ENCODE measurements around the gene TEAD1. TPM values are rescaled to one million over a fixed set of nuclear protein-coding genes. Genes with fewer than 3 reads are reported as not detected.

TEAD1 gene
- total and polyA plus RNA-seq, 2 donors (not counting 3 experiments of a cell fraction or from before 2014, with no cell fraction given): 15.3 to 49.0 TPM

GRCh38 chr11:12640355-12640754 is 33.9 kb upstream of the TEAD1 start:
- Histone ChIP-seq H3K4me1 (ENCODE audit: control insufficient read depth, extremely low read depth, insufficient read depth, low read length) (peaks cover 2% of the 10 kb centered on the region), H3K9me3 (replicated peaks; ENCODE audit: control insufficient read depth, insufficient read depth, low read length) (no peaks in the 10 kb centered on the region), H3K4me3 (replicated peaks in 1 of 3; ENCODE audit: insufficient read depth in 1 of 3, low read depth in 1 of 3, low read length in 3 of 3) (no peak overlapping the region), H2AFZ (ENCODE audit: low read depth, low read length) (no peak overlapping the region), H3K27ac (ENCODE audit: insufficient read depth, low read depth, low read length) (no peak overlapping the region), H3K9me1 (replicated peaks; ENCODE audit: control insufficient read depth, extremely low read depth, insufficient read depth, low read length) (no peaks in the 10 kb centered on the region), H3K4me2 (ENCODE audit: insufficient read depth, low read length) (no peak overlapping the region), H4K20me1 (replicated peaks; ENCODE audit: control insufficient read depth, extremely low read depth, insufficient read depth, low read length) (no peaks in the 10 kb centered on the region), H3K27me3 (ENCODE audit: control insufficient read depth in 2 of 2, insufficient read depth in 2 of 2, low read length in 2 of 2) (peaks cover 0 to 2% of the 10 kb centered on the region in 2 experiments), H3K9ac (replicated peaks; ENCODE audit: extremely low read depth, insufficient read depth, low read length) (no peak overlapping the region), H3K79me2 (ENCODE audit: control insufficient read depth, insufficient read depth, low read length) (no peaks in the 10 kb centered on the region), H3K36me3 (ENCODE audit: control insufficient read depth in 2 of 2, extremely low read depth in 1 of 2, insufficient read depth in 2 of 2, low read length in 2 of 2) (no peaks in the 10 kb centered on the region)
- dilution Hi-C loops (cut with MboI; ENCODE audit: extremely low pct_ligation_motif_present, low sequenced_read_pairs): no loop called here
- intact Hi-C loops (cut with micrococcal nuclease): no loop called here
- BruUV-seq (replicated peaks): no TSS peak
- ChIA-PET CTCF (interaction anchor here (2.4 kb wide), 1 partner anchor 248 kb away, joined by 6 read pairs; no protein-coding TSS in a partner anchor), POLR2A (no interaction called here)
- no peak for DNase-seq (ENCODE audit: low read depth, low spot score)
- no peak for TF ChIP-seq POLR2A (IDR thresholded peaks at IDR 0.05; ENCODE audit: low read depth, low read length)
- no peak for TF ChIP-seq MYC (IDR thresholded peaks at IDR 0.05; ENCODE audit: low read depth, low read length)
- TF ChIP-seq GATA2 (IDR thresholded peaks at IDR 0.05; ENCODE audit: insufficient read depth, insufficient read length, low read depth, low read length): no peak
- TF ChIP-seq EZH2 (IDR thresholded peaks at IDR 0.05; ENCODE audit: borderline replicate concordance, low read depth, low read length, severe bottlenecking): no peak
- no peak for TF ChIP-seq FOS (IDR thresholded peaks at IDR 0.05; ENCODE audit: borderline replicate concordance, insufficient read depth, low read length)
- TF ChIP-seq, protein P1, sequence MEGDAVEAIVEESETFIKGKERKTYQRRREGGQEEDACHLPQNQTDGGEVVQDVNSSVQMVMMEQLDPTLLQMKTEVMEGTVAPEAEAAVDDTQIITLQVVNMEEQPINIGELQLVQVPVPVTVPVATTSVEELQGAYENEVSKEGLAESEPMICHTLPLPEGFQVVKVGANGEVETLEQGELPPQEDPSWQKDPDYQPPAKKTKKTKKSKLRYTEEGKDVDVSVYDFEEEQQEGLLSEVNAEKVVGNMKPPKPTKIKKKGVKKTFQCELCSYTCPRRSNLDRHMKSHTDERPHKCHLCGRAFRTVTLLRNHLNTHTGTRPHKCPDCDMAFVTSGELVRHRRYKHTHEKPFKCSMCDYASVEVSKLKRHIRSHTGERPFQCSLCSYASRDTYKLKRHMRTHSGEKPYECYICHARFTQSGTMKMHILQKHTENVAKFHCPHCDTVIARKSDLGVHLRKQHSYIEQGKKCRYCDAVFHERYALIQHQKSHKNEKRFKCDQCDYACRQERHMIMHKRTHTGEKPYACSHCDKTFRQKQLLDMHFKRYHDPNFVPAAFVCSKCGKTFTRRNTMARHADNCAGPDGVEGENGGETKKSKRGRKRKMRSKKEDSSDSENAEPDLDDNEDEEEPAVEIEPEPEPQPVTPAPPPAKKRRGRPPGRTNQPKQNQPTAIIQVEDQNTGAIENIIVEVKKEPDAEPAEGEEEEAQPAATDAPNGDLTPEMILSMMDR (IDR thresholded peaks at IDR 0.05; ENCODE audit: extremely low read depth in 1 of 2, insufficient read depth in 1 of 2, low read depth in 1 of 2, low read length in 2 of 2): no peak
- no peak for TF ChIP-seq POLR2AphosphoS5 (IDR thresholded peaks at IDR 0.05; ENCODE audit: insufficient read depth, low read depth, low read length)
- no peak for TF ChIP-seq MAX (IDR thresholded peaks at IDR 0.05; ENCODE audit: insufficient read depth, insufficient read length)
- no peak for TF ChIP-seq JUN (IDR thresholded peaks at IDR 0.05; ENCODE audit: borderline replicate concordance, insufficient read depth, insufficient read length, low read depth)
- no peak for FAIRE-seq
